CD4-positive, alpha-beta T cell treated with Interleukin-2 at 100 ng/mL for 4 hours (primary cell): ENCODE data around the gene FKRP.

Source experiments
- DNase-seq: peaks from one replicate; pipeline ENCODE4 v3.0.0-alpha.2; 2020; ENCODE audit warnings: low spot score

Gene FKRP

DNA sequence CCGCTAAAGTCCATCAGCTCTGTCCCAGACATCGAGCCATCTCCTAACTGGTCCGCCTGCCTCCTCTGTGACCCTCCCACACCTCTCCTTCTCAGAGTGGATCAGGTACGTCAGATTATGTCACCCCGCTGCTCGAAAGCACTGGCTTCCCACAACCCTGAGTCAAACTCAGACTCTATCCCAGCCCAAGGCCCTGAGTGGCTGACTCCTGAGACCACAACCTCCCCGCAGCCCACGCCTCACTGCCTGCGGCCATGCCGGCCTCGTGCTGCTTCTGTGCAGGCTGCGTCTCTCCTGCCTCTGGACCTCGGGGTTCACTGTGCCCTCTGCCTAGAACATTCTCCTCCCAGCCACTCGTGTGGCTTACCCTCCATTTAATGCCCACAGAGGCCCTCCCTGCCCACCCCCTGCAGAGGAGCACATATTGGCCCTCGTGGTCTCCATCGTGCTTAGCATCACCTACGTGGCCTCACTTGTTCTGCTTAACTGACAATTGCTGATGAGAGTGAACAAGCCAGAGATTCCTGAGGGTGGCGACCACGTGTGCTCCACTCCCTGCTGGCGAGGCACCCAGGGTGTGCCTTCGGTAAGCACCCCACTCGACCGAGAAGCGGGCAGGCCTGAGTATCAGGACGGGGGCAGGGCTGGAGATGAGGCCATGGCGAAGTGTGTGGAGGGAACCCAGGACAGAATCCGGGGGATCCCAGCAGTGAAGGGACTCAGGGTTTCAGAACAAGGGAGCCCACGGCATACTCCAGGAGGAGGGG lies 13.5 kb upstream of the FKRP start:
- DNase-seq, result no peak

GRCh38 chr19:46732966-46733689 lies 12.7 kb upstream of the FKRP start:
- no peak for DNase-seq

DNA sequence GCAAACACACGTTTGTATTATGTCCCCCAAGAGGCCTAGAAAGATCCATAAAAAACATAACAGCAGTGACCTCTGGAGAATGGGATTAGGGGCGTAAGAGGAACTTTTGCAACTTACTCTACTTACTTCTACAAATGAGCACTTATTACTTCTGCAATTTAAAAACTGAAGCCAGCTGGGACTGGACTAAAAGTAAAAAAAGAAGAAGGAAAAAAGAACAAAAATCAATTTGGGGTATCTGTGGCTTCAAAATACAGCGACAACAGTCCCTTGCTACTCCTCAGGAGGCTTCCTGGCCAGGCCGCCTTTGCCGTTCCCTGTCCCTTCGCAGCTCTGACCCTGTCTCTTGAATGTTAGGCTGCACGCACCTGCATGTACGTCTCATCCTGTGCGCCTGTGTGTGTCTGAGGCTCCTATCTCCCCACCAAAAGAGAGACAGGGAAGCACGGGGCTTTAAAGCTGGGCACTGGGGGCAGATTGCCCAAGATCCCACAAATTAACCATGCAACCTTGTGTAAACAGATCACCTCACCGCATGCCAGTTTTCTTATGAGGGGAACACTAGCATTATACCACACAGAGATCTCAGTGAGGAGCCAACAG lies 12.1 kb upstream of the FKRP start:
- DNase-seq, result no peak

GRCh38 chr19:46736531-46737297 lies 9.1 kb upstream of the FKRP start:
- no peak for DNase-seq

DNA sequence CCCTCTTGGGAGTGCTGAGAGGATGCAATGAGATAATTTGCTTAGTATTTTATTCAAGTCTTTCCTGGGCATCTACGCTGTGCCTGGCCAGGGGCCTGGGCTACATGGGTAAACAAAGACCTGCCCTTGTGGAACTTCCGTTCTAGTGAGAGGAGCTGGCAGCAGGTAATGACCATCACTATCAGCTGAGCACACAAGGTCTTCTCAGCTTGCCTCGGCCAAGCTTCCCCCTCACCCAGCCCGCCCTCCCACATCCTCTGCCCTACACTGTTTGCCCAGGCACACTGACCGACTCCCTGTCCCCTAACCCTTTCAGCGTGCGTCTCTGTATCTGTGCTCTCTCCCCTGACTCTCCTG lies 8.6 kb upstream of the FKRP start:
- no peak for DNase-seq

- no peak for DNase-seq
Measured at GRCh38 chr19:46737761-46738171, 8.1 kb upstream of the FKRP start.

DNA sequence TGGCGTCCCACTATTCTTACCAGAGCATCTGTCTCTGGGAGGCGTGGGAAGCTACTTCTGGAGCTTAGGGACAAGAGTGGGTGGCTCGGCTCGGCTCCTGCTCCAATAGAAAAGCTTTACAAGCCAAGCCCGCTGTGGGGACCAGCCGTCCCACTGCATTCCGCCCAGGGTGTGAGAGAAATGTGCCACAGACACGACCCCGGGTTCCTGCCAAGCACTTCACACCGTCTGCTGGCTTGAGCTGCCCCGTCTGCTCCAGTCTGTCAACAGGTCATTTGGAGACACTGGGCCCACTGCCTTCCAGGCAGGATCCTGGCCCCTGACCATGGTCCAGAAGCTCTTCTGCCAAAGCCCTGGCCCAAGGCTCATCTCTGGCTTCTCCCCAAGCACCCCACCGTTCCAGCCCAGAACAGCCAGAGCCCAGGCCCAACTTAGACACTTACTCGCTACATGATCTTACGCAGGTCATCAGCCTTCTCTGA lies 6.5 kb upstream of the FKRP start:
- no peak for DNase-seq

GRCh38 chr19:46741447-46741846 lies 4.4 kb upstream of the FKRP start:
- no peak for DNase-seq

DNA sequence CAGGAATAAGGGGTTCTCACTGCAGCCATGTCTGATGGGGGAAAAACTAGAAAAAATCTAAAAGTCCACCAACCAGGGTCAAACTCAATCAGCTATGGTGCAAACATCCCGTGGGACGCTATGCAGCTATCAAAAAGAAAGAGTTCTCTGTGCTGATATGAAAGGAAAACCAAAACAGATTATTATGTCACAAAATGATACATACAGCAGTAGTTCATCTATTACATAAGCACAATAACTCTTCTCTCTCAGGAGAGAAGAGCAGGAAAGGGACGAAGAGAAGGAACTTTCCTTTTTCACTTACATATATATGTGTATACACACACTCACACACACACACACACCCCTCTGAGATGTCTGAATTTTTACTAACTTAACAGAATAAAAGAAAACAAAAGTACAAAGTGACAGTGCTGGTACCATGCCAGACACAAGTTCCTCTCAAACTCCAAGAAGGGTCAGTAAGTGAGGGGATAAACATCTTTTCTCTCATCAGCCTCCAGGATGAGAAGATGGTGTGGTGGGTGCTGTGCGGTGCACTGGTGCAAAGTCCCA lies 2.9 kb upstream of the FKRP start:
- no peak for DNase-seq

GRCh38 chr19:46744005-46744691 lies 1.7 kb upstream of the FKRP start:
- no peak for DNase-seq

DNA sequence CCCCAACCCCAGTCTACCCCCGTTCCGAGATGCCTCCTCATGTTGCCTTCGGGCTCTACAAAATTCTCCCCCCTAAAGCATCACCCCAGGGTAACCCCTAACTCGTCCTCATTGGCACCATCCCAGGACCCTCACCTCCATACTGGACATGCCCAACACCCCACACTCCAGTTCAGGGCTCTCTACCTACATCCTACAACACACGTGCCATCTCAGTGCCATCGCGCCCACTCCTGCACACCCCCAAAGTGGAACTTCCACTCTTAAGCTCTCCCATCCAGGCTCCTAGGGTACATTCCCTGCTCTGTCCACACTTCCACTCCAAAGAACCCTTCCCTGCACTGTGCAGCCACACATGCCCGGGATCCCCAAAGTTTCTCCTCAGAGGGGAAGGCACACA lies 827 bp upstream of the FKRP start:
- DNase-seq, result no peak

- DNase-seq, result peak; percentile 59
Measured at GRCh38 chr19:46746281-46747057, 612 bp downstream of the FKRP start, which contains the start of gene STRN4. Gene STRN4 (minus strand): TSS chr19:46746450. CDS start chr19:46746430, 20 bp downstream.

- peak; percentile 77 for DNase-seq
Measured at GRCh38 chr19:46748325-46749109, 2.7 kb downstream of the FKRP start.

- DNase-seq, result peak; percentile 76
Measured at GRCh38 chr19:46753420-46754155, 7.7 kb downstream of the FKRP start.

DNA sequence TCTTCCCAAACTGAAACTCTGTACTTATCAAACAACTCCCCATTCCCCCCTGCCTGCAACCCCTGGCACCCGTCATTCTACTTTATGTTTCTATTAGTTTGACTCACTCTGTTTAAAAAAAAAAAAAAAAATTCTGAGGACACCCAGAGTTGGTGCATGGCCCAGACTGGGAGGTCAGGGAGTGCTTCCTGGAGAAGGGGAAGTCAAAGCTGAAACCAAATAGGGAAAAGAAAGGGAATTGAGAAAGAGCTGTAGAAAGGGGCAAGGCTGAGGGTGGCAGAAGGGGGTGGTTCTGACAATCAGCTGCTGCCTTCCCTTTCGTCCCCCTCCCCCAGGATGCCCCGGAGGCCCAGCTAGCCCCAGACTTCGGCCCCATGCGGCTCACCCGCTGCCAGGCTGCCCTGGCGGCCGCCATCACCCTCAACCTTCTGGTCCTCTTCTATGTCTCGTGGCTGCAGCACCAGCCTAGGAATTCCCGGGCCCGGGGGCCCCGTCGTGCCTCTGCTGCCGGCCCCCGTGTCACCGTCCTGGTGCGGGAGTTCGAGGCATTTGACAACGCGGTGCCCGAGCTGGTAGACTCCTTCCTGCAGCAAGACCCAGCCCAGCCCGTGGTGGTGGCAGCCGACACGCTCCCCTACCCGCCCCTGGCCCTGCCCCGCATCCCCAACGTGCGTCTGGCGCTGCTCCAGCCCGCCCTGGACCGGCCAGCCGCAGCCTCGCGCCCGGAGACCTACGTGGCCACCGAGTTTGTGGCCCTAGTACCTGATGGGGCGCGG lies 9.4 kb downstream of the FKRP start:
- DNase-seq, result no peak

DNA sequence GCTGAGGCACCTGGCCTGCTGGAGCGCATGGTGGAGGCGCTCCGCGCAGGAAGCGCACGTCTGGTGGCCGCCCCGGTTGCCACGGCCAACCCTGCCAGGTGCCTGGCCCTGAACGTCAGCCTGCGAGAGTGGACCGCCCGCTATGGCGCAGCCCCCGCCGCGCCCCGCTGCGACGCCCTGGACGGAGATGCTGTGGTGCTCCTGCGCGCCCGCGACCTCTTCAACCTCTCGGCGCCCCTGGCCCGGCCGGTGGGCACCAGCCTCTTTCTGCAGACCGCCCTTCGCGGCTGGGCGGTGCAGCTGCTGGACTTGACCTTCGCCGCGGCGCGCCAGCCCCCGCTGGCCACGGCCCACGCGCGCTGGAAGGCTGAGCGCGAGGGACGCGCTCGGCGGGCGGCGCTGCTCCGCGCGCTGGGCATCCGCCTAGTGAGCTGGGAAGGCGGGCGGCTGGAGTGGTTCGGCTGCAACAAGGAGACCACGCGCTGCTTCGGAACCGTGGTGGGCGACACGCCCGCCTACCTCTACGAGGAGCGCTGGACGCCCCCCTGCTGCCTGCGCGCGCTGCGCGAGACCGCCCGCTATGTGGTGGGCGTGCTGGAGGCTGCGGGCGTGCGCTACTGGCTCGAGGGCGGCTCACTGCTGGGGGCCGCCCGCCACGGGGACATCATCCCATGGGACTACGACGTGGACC lies 10.1 kb downstream of the FKRP start:
- DNase-seq, result no peak

GRCh38 chr19:46756544-46756888 lies 10.7 kb downstream of the FKRP start:
- DNase-seq, result no peak

DNA sequence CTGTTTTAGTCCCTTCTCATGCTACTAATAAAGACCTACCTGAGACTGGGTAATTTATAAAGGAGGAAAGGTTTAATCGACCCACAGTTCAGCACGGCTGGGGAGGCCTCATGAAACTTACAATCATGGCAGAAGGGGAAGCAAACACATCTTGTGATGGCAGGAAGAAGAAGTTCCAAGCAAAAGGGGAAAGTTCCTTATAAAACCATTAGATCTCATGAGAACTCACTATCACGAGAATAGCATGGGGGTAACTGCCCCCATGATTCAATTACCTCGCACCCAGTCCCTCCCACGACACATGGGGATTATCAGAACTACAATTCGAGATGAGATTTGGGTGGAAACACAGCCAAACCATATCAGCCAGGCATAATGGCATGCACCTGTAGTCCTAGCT lies 13.3 kb downstream of the FKRP start:
- DNase-seq, result no peak
